Ascending aorta (tissue), 2 donors: ENCODE results near the gene NCAN. TPM values are rescaled to one million over a fixed set of nuclear protein-coding genes. Genes with fewer than 3 reads are reported as not detected.
A peak's percentile ranks its signal among the peaks of the same experiment; 100 is the strongest.

Experiments used
- DNase-seq, 2 donors: peaks; one replicate each; pipeline ENCODE4 v3.0.0-alpha.2; 2019; ENCODE audit warnings: low spot score in 2 of 2
- H3K27ac ChIP-seq, 2 donors: fragments of 200-600 bp; sonication (generic); one replicate each; pipeline ENCODE4 v1.5.1; 2016 to 2017; ENCODE audit warnings: mild to moderate bottlenecking in 1 of 2
- H3K27me3 ChIP-seq: fragments of 200-600 bp; sonication (generic); one replicate; pipeline ENCODE4 v1.5.1; 2017
- H3K36me3 ChIP-seq, 2 donors: fragments of 200-600 bp; sonication (generic); one replicate each; pipeline ENCODE4 v1.5.1; 2016
- H3K4me1 ChIP-seq, 2 donors: fragments of 200-600 bp; sonication (generic); one replicate each; pipeline ENCODE4 v1.5.1; 2016 to 2017; ENCODE audit warnings: mild to moderate bottlenecking in 1 of 2
- H3K4me3 ChIP-seq, 2 donors: fragments of 200-600 bp; sonication (generic); one replicate each; pipeline ENCODE4 v1.5.1; 2016 to 2017; ENCODE audit warnings: mild to moderate bottlenecking in 1 of 2
- H3K9me3 ChIP-seq, 2 donors: fragments of 200-600 bp; sonication (generic); one replicate each; pipeline ENCODE4 v1.5.1; 2016
- intact Hi-C: fragments of 100-400 bp; cut with DNase I; formaldehyde crosslinking; loops from one replicate; pipeline ENCODE4 v1.15.1; 2023
- total RNA-seq: library from RNA; depleted of rRNA; stranded (reverse); fragments of >200 nt; gene quantifications from one replicate; pipeline ENCODE4 v1.1.0, GENCODE V29; 2016
- TF ChIP-seq, protein P1 (sequence below), 3 experiments: fragments of 200-600 bp in 2 of 3; fragments of 450-650 bp in 1 of 3; sonication (generic) in 2 of 3; IDR thresholded peaks; one replicate each; pipeline ENCODE4 v1.5.1; 2016 to 2019; ENCODE audit warnings: antibody characterized with exemption in 3 of 3, mild to moderate bottlenecking in 1 of 3, moderate library complexity in 1 of 3

The NCAN gene
- total RNA-seq, 1 donor from 2014 or later: not detected

- H3K27me3 ChIP-seq: no peaks in the 10 kb centered on the region
- peaks cover 0 to 4% of the 10 kb centered on the region in 2 donors for H3K4me1 ChIP-seq
- no peak overlapping the region for H3K4me3 ChIP-seq
- intact Hi-C loops: no loop called here
- H3K27ac ChIP-seq: no peak overlapping the region
- peaks cover 33 to 47% of the 10 kb centered on the region in 2 donors for H3K36me3 ChIP-seq
- H3K9me3 ChIP-seq: no peaks in the 10 kb centered on the region
- TF ChIP-seq, protein P1, sequence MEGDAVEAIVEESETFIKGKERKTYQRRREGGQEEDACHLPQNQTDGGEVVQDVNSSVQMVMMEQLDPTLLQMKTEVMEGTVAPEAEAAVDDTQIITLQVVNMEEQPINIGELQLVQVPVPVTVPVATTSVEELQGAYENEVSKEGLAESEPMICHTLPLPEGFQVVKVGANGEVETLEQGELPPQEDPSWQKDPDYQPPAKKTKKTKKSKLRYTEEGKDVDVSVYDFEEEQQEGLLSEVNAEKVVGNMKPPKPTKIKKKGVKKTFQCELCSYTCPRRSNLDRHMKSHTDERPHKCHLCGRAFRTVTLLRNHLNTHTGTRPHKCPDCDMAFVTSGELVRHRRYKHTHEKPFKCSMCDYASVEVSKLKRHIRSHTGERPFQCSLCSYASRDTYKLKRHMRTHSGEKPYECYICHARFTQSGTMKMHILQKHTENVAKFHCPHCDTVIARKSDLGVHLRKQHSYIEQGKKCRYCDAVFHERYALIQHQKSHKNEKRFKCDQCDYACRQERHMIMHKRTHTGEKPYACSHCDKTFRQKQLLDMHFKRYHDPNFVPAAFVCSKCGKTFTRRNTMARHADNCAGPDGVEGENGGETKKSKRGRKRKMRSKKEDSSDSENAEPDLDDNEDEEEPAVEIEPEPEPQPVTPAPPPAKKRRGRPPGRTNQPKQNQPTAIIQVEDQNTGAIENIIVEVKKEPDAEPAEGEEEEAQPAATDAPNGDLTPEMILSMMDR (IDR thresholded peaks at IDR 0.05): no peak
- DNase-seq: no peak
Measured at GRCh38 chr19:19274716-19275565, 63.2 kb downstream of the NCAN start.

DNA sequence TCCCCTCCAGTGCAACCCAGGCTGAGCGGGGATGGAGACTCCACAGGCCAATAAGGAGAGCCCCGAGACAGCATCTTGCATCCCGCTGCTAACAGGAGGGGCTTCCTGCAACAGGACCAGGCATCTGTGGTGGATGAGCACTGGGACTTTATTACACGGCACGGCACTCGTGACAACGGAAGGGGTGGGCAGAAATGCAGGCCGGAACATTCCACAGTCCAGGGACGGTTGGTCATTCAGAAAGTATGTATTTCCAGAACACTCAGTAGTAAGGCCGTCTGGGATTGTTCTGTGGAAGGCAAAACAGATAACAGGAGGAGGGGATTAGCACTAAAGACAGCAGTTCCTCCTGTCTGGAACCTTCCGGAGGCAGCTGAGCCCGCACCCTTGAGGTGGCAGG lies 64.6 kb downstream of the NCAN start:
- H3K27ac ChIP-seq: peak overlapping the region; percentile 30 to 45
- intact Hi-C loops: no loop called here
- H3K36me3 ChIP-seq: peaks cover 41 to 61% of the 10 kb centered on the region in 2 donors
- no peaks in the 10 kb centered on the region for H3K27me3 ChIP-seq
- TF ChIP-seq, protein P1 (IDR thresholded peaks at IDR 0.05): no peak
- H3K4me3 ChIP-seq: no peak overlapping the region
- no peak for DNase-seq
- H3K4me1 ChIP-seq: peaks cover 0 to 4% of the 10 kb centered on the region in 2 donors
- no peaks in the 10 kb centered on the region for H3K9me3 ChIP-seq

DNA sequence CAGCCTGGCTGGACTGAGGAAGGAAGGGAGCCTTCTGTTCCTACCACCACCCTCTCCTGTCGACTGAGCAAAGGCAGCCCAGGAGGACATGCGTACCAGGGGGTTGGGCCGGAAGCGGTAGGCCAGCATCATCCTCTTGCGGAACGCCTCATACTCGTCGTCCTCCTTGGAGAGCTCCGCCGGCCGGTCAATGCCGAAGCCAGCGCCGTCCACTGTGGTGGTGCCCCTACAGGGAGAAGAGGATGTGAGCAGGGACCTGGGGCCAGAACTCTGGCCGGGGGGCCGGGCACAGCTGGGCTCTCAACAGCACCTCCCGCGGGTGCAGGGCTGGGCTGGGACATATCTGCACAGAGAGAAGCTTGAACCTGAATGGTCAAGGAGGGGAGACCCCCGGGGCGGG lies 65.1 kb downstream of the NCAN start:
- Histone ChIP-seq H3K4me3 (no peak overlapping the region), H3K27ac (peak overlapping the region; percentile 30 to 45), H3K4me1 (peaks cover 0 to 4% of the 10 kb centered on the region in 2 donors), H3K27me3 (no peaks in the 10 kb centered on the region), H3K36me3 (peaks cover 46 to 66% of the 10 kb centered on the region in 2 donors), H3K9me3 (no peaks in the 10 kb centered on the region)
- intact Hi-C loops: no loop called here
- DNase-seq: no peak
- TF ChIP-seq, protein P1 (IDR thresholded peaks at IDR 0.05): no peak

- TF ChIP-seq, protein P1 (IDR thresholded peaks at IDR 0.05): no peak
- no peak for DNase-seq
- intact Hi-C loops: no loop called here
- H3K27me3 ChIP-seq: no peaks in the 10 kb centered on the region
- H3K4me1 ChIP-seq: peaks cover 0 to 3% of the 10 kb centered on the region in 2 donors
- no peaks in the 10 kb centered on the region for H3K9me3 ChIP-seq
- H3K4me3 ChIP-seq: no peak overlapping the region
- peaks cover 48 to 69% of the 10 kb centered on the region in 2 donors for H3K36me3 ChIP-seq
- H3K27ac ChIP-seq: no peak overlapping the region
Measured at GRCh38 chr19:19278315-19278714, 66.6 kb downstream of the NCAN start.

GRCh38 chr19:19279062-19279612 lies 67.4 kb downstream of the NCAN start:
- Histone ChIP-seq H3K27me3 (no peaks in the 10 kb centered on the region), H3K27ac (no peak overlapping the region), H3K36me3 (peaks cover 49 to 77% of the 10 kb centered on the region in 2 donors), H3K4me1 (no peaks in the 10 kb centered on the region), H3K9me3 (no peaks in the 10 kb centered on the region), H3K4me3 (no peak overlapping the region)
- intact Hi-C loops: no loop called here
- no peak for DNase-seq
- TF ChIP-seq, protein P1 (IDR thresholded peaks at IDR 0.05): no peak
